SK-N-SH treated with all-trans-retinoic acid at 6 μM for 48 hours (cell line): ENCODE data around the gene PARM1.

Experiments used
- ATAC-seq: fragments of 200-7000 bp; cut with Tn5 transposase; 3 replicates; pipeline ENCODE4 v1.9.1; 2020; ENCODE audit warnings: mild to moderate bottlenecking, moderate library complexity
- ARNTL ChIP-seq: fragments of 450-650 bp; formaldehyde crosslinking; IDR thresholded peaks from 2 replicates; pipeline ENCODE4 v1.5.0; 2020; ENCODE audit warnings: low read depth, mild to moderate bottlenecking, moderate library complexity, borderline replicate concordance
- CSDC2 ChIP-seq: fragments of 250-450 bp; sonication (Bioruptor Pico); IDR thresholded peaks from 2 replicates; pipeline ENCODE4 v1.5.0; 2020; ENCODE audit warnings: mild to moderate bottlenecking, moderate library complexity
- ESRRG ChIP-seq: fragments of 250-450 bp; sonication (Bioruptor Pico); IDR thresholded peaks from 2 replicates; pipeline ENCODE4 v1.6.1; 2021; ENCODE audit warnings: mild to moderate bottlenecking
- GLIS3 ChIP-seq: fragments of 250-450 bp; sonication (Bioruptor Pico); IDR thresholded peaks from 2 replicates; pipeline ENCODE4 v1.5.0; 2020; ENCODE audit warnings: mild to moderate bottlenecking, moderate library complexity
- ISL1 ChIP-seq: fragments of 250-450 bp; sonication (Bioruptor Pico); IDR thresholded peaks from 2 replicates; pipeline ENCODE4 v2.1.2; 2022; ENCODE audit warnings: mild to moderate bottlenecking, moderate library complexity
- RARB ChIP-seq: fragments of 250-450 bp; sonication (Bioruptor Pico); IDR thresholded peaks from 2 replicates; pipeline ENCODE4 v1.8.0; 2021; ENCODE audit warnings: mild to moderate bottlenecking, moderate library complexity
- TCF4 ChIP-seq: fragments of 250-450 bp; sonication (Bioruptor Pico); IDR thresholded peaks from 2 replicates; pipeline ENCODE4 v1.8.0; 2021; ENCODE audit warnings: mild to moderate bottlenecking, moderate library complexity, borderline replicate concordance
- ZC3H10 ChIP-seq: fragments of 250-450 bp; sonication (Bioruptor Pico); IDR thresholded peaks from 2 replicates; pipeline ENCODE4 v1.5.1; 2021; ENCODE audit warnings: mild to moderate bottlenecking, moderate library complexity
- ZFP30 ChIP-seq: fragments of 450-650 bp; formaldehyde crosslinking; IDR thresholded peaks from 2 replicates; pipeline ENCODE4 v1.5.0; 2022; ENCODE audit warnings: mild to moderate bottlenecking, moderate library complexity
- ZNF565 ChIP-seq: fragments of 450-650 bp; formaldehyde crosslinking; conservative IDR thresholded peaks from 2 replicates; pipeline ENCODE4 v1.5.0; 2020; ENCODE audit warnings: low read depth, mild to moderate bottlenecking, moderate library complexity
- ZNF8 ChIP-seq: fragments of 450-650 bp; formaldehyde crosslinking; IDR thresholded peaks from 2 replicates; pipeline ENCODE4 v1.5.0; 2020; ENCODE audit warnings: mild to moderate bottlenecking, moderate library complexity
- TF ChIP-seq, protein P1 (sequence below): fragments of 250-450 bp; sonication (Bioruptor Pico); IDR thresholded peaks from 2 replicates; pipeline ENCODE4 v1.5.1; 2021; ENCODE audit warnings: mild to moderate bottlenecking, moderate library complexity
- TF ChIP-seq, protein P2 (sequence below): fragments of 250-450 bp; sonication (Bioruptor Pico); IDR thresholded peaks from 2 replicates; pipeline ENCODE4 v1.5.0; 2020; ENCODE audit warnings: mild to moderate bottlenecking, moderate library complexity
- TF ChIP-seq, protein P3 (sequence below): fragments of 250-450 bp; sonication (Bioruptor Pico); IDR thresholded peaks from 2 replicates; pipeline ENCODE4 v1.8.0; 2020; ENCODE audit warnings: mild to moderate bottlenecking, moderate library complexity, borderline replicate concordance
- TF ChIP-seq, protein P4 (sequence below): fragments of 250-450 bp; sonication (Bioruptor Pico); IDR thresholded peaks from 2 replicates; pipeline ENCODE4 v1.8.0; 2021; ENCODE audit warnings: low read depth, mild to moderate bottlenecking, moderate library complexity, borderline replicate concordance
- TF ChIP-seq, protein P5 (sequence below): fragments of 250-450 bp; sonication (Bioruptor Pico); IDR thresholded peaks from 2 replicates; pipeline ENCODE4 v1.5.1; 2020; ENCODE audit warnings: low read depth, mild to moderate bottlenecking, moderate library complexity

The PARM1 gene

DNA sequence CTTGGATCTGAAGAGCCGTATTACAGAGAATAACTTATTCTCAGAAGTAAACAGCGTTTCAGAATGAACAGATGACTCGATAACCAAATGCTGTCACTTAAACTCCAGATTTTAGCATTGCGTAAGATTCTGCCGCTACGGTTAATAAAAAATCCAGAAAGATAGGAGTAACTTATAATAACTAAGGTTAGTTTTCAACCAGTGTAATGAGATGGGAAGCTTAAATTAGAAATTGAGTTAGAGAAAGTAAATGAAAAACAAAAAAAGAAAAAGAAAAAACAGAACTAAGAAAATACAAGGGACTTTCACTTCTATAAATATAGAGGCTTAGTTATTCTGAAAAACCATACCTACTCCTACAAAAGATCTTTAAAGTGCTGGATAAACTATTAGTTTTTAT, 13.1 kb upstream of the PARM1 start:
- TF ChIP-seq, protein P1, sequence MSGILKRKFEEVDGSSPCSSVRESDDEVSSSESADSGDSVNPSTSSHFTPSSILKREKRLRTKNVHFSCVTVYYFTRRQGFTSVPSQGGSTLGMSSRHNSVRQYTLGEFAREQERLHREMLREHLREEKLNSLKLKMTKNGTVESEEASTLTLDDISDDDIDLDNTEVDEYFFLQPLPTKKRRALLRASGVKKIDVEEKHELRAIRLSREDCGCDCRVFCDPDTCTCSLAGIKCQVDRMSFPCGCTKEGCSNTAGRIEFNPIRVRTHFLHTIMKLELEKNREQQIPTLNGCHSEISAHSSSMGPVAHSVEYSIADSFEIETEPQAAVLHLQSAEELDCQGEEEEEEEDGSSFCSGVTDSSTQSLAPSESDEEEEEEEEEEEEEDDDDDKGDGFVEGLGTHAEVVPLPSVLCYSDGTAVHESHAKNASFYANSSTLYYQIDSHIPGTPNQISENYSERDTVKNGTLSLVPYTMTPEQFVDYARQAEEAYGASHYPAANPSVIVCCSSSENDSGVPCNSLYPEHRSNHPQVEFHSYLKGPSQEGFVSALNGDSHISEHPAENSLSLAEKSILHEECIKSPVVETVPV (CRISPR knock-in tag): no peak
- TF ChIP-seq, protein P2, sequence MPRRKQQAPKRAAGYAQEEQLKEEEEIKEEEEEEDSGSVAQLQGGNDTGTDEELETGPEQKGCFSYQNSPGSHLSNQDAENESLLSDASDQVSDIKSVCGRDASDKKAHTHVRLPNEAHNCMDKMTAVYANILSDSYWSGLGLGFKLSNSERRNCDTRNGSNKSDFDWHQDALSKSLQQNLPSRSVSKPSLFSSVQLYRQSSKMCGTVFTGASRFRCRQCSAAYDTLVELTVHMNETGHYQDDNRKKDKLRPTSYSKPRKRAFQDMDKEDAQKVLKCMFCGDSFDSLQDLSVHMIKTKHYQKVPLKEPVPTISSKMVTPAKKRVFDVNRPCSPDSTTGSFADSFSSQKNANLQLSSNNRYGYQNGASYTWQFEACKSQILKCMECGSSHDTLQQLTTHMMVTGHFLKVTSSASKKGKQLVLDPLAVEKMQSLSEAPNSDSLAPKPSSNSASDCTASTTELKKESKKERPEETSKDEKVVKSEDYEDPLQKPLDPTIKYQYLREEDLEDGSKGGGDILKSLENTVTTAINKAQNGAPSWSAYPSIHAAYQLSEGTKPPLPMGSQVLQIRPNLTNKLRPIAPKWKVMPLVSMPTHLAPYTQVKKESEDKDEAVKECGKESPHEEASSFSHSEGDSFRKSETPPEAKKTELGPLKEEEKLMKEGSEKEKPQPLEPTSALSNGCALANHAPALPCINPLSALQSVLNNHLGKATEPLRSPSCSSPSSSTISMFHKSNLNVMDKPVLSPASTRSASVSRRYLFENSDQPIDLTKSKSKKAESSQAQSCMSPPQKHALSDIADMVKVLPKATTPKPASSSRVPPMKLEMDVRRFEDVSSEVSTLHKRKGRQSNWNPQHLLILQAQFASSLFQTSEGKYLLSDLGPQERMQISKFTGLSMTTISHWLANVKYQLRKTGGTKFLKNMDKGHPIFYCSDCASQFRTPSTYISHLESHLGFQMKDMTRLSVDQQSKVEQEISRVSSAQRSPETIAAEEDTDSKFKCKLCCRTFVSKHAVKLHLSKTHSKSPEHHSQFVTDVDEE (CRISPR knock-in tag): no peak
- TF ChIP-seq ZFP30 (CRISPR knock-in tag): no peak
- no peak for ATAC-seq

DNA sequence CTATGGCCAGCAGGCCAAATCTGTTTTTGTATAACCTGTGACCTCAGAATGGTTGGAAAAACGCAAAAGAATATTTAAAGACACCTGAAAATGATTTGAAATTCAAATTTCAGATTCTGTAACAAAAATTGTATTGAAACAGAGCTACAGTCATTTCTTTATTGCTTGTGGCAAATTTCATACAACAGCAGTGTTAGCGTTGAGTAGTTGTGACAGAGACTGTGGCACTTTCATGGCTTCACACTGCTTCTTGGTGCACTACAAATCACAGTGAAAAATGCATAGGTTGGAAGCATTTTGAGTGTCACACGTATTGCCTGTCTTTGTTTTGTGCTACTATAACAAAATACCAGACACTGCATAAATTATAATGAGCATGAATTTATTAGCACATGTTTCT, 12.2 kb upstream of the PARM1 start:
- TF ChIP-seq CSDC2 (CRISPR knock-in tag): no peak
- TF ChIP-seq, protein P3, sequence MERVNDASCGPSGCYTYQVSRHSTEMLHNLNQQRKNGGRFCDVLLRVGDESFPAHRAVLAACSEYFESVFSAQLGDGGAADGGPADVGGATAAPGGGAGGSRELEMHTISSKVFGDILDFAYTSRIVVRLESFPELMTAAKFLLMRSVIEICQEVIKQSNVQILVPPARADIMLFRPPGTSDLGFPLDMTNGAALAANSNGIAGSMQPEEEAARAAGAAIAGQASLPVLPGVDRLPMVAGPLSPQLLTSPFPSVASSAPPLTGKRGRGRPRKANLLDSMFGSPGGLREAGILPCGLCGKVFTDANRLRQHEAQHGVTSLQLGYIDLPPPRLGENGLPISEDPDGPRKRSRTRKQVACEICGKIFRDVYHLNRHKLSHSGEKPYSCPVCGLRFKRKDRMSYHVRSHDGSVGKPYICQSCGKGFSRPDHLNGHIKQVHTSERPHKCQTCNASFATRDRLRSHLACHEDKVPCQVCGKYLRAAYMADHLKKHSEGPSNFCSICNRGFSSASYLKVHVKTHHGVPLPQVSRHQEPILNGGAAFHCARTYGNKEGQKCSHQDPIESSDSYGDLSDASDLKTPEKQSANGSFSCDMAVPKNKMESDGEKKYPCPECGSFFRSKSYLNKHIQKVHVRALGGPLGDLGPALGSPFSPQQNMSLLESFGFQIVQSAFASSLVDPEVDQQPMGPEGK (CRISPR knock-in tag): no peak
- no peak for TF ChIP-seq RARB (CRISPR knock-in tag)
- no peak for TF ChIP-seq GLIS3 (CRISPR knock-in tag)
- TF ChIP-seq ISL1 (CRISPR knock-in tag): no peak
- TF ChIP-seq ARNTL (CRISPR knock-in tag): no peak
- no peak for TF ChIP-seq ESRRG (CRISPR knock-in tag)
- no peak for TF ChIP-seq ZNF565 (CRISPR knock-in tag)
- TF ChIP-seq, protein P4, sequence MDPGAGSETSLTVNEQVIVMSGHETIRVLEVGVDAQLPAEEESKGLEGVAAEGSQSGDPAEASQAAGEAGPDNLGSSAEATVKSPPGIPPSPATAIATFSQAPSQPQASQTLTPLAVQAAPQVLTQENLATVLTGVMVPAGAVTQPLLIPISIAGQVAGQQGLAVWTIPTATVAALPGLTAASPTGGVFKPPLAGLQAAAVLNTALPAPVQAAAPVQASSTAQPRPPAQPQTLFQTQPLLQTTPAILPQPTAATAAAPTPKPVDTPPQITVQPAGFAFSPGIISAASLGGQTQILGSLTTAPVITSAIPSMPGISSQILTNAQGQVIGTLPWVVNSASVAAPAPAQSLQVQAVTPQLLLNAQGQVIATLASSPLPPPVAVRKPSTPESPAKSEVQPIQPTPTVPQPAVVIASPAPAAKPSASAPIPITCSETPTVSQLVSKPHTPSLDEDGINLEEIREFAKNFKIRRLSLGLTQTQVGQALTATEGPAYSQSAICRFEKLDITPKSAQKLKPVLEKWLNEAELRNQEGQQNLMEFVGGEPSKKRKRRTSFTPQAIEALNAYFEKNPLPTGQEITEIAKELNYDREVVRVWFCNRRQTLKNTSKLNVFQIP (CRISPR knock-in tag): no peak
- no peak for ATAC-seq

DNA sequence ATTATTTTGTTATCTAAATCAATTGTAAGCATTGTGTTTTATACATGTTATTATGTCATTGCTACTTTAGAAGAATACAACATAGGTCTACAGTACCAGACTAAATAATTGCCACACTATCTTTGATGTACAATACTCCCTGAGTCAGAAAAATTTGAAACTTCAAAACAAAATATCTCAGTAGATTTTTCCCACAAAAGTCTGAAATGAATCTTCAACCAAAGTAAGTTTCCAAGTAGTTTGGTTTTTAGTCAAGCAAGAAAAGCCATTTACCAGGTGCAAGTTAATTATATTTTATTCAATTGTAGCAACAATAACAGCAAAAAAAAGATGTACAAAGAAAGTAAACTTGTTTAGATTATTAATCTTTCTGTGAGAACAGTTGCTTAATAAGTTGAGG, 11.4 kb upstream of the PARM1 start:
- no peak for ATAC-seq
- TF ChIP-seq, protein P2 (CRISPR knock-in tag): no peak
- TF ChIP-seq ZFP30 (CRISPR knock-in tag) (no peak), ZC3H10 (CRISPR knock-in tag) (no peak), ESRRG (CRISPR knock-in tag) (no peak), ARNTL (CRISPR knock-in tag) (no peak), TCF4 (CRISPR knock-in tag) (no peak), ZNF8 (CRISPR knock-in tag) (no peak)
- TF ChIP-seq, protein P1 (CRISPR knock-in tag): no peak
- TF ChIP-seq, protein P3 (CRISPR knock-in tag): no peak
- TF ChIP-seq, protein P5, sequence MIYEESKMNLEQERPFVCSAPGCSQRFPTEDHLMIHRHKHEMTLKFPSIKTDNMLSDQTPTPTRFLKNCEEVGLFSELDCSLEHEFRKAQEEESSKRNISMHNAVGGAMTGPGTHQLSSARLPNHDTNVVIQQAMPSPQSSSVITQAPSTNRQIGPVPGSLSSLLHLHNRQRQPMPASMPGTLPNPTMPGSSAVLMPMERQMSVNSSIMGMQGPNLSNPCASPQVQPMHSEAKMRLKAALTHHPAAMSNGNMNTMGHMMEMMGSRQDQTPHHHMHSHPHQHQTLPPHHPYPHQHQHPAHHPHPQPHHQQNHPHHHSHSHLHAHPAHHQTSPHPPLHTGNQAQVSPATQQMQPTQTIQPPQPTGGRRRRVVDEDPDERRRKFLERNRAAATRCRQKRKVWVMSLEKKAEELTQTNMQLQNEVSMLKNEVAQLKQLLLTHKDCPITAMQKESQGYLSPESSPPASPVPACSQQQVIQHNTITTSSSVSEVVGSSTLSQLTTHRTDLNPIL (CRISPR knock-in tag): no peak
